OCI-LY7 (cell line): ENCODE data around the gene SUSD5. TPM values are rescaled to one million over a fixed set of nuclear protein-coding genes. Genes with fewer than 3 reads are reported as not detected.

Experiments
- BruUV-seq: library from RNA; stranded (reverse); fragments of 400-500 nt; replicated peaks from 2 replicates; lab custom pipeline; 2021; lab: Mats Ljungman, UMichigan
- CTCF ChIA-PET: fragments of 300-600 bp; sonication (Branson Sonifier 250); formaldehyde crosslinking; loops from one replicate; lab custom pipeline; 2022; ENCODE audit warnings: antibody characterized with exemption; ENCODE audit not compliant: unreplicated experiment; lab: Charles Lee
- POLR2A ChIA-PET: fragments of 300-600 bp; sonication (Branson Sonifier 250); formaldehyde crosslinking; loops from one replicate; lab custom pipeline; 2022; ENCODE audit warnings: antibody characterized with exemption; lab: Charles Lee
- DNase-seq: peaks from one replicate; pipeline ENCODE4 v3.0.0-alpha.2; 2015; ENCODE audit warnings: low spot score
- H2AFZ ChIP-seq: fragments of 200-600 bp; sonication (generic), shearing (Covaris generic); 2 replicates; pipeline ENCODE4 v1.6.1; 2014; ENCODE audit warnings: mild to moderate bottlenecking, antibody characterized with exemption, low read length, moderate library complexity
- H3K27ac ChIP-seq: fragments of 200-600 bp; sonication (generic); 2 replicates; pipeline ENCODE4 v1.5.1; 2014; ENCODE audit warnings: mixed run types, low read depth, mild to moderate bottlenecking, moderate library complexity, low read length, inconsistent platforms; ENCODE audit not compliant: poor library complexity, severe bottlenecking
- H3K36me3 ChIP-seq: fragments of 200-600 bp; sonication (generic); 2 replicates; pipeline ENCODE4 v1.6.1; 2014; ENCODE audit warnings: mild to moderate bottlenecking, antibody characterized with exemption, low read length, moderate library complexity, mixed read lengths; ENCODE audit not compliant: insufficient read depth
- H3K4me1 ChIP-seq: fragments of 200-600 bp; sonication (generic); 2 replicates; pipeline ENCODE4 v1.5.1; 2014; ENCODE audit warnings: mild to moderate bottlenecking, low read length; ENCODE audit not compliant: insufficient read depth, poor library complexity, severe bottlenecking
- H3K4me2 ChIP-seq: fragments of 200-600 bp; sonication (generic); 2 replicates; pipeline ENCODE4 v1.6.1; 2014; ENCODE audit warnings: mild to moderate bottlenecking, low read length
- H3K4me3 ChIP-seq: fragments of 200-600 bp; sonication (generic); 2 replicates; pipeline ENCODE4 v1.5.1; 2014; ENCODE audit warnings: mild to moderate bottlenecking, low read depth, low read length; ENCODE audit not compliant: poor library complexity, severe bottlenecking
- H3K79me2 ChIP-seq: fragments of 200-600 bp; sonication (generic); 2 replicates; pipeline ENCODE4 v1.6.1; 2016; ENCODE audit warnings: low read depth, mild to moderate bottlenecking, low read length, moderate library complexity, mixed read lengths; ENCODE audit not compliant: insufficient read depth
- H3K9me2 ChIP-seq: fragments of 200-600 bp; sonication (generic); 2 replicates; pipeline ENCODE4 v1.6.1; 2016; ENCODE audit warnings: mild to moderate bottlenecking, low read length, mixed read lengths; ENCODE audit not compliant: insufficient read depth
- H3K9me3 ChIP-seq: fragments of 200-600 bp; sonication (generic); 2 replicates; pipeline ENCODE4 v1.6.1; 2014; ENCODE audit warnings: mild to moderate bottlenecking, mixed run types, low read length, mixed read lengths
- H4K20me1 ChIP-seq: fragments of 200-600 bp; sonication (generic); 2 replicates; pipeline ENCODE4 v1.6.1; 2014; ENCODE audit warnings: mild to moderate bottlenecking, antibody characterized with exemption, low read length, moderate library complexity, mixed read lengths; ENCODE audit not compliant: insufficient read depth
- EZH2phosphoT487 ChIP-seq: fragments of 200-600 bp; sonication (generic); IDR thresholded peaks from 2 replicates; pipeline ENCODE4 v1.6.1; 2018; ENCODE audit warnings: low read depth, borderline replicate concordance, mild to moderate bottlenecking, mixed run types, antibody characterized with exemption, low read length, moderate library complexity, mixed read lengths
- intact Hi-C: fragments of 100-400 bp; cut with micrococcal nuclease; formaldehyde crosslinking; loops from one replicate; pipeline ENCODE4 v1.10.0; 2022; ENCODE audit not compliant: unreplicated experiment
- total RNA-seq, 2 experiments: library from RNA; depleted of rRNA in 1 of 2; stranded (reverse); fragments of >200 nt in 1 of 2; shearing (Covaris generic) in 1 of 2; gene quantifications; 2 replicates each; pipeline ENCODE4 v1.2.3, GENCODE V29; 2014 to 2022
- TF ChIP-seq, protein P1 (sequence below): fragments of 200-600 bp; sonication (generic); conservative IDR thresholded peaks from 2 replicates; pipeline ENCODE4 v1.5.1; 2014; ENCODE audit warnings: mild to moderate bottlenecking, antibody characterized with exemption, low read length, moderate library complexity, mixed read lengths

Gene SUSD5
- total RNA-seq, 2 experiments from 2014 or later, result not detected

DNA sequence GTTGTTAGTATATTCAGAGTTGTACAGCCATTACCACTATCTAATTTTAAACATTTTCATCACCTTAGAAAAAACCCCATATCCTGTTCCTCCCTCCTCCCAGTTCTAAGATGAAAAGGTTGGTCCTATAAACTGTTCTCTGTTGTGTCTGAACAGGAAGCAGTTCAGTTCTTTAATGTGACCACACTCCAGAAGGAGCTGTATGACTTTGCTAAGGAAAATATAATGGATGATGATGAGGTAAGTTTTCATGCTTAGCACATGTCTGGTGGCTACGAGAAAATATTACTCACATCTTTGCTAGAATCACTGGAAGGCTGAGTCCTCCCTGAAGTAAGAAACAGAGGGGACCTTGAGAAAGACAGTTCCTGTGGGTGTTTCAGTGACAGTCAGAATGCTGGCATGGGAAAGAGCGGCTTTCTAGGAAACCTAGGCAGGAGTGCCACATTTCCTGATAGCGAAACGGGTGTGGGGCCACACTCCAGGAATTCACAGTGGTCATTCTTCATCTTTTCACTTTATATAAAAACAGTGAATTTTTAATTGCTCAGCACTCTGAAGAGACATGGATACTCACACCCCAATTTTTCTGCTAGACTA is 84.5 kb downstream of the SUSD5 start:
- Histone ChIP-seq H3K36me3 (peaks cover 60% of the 10 kb centered on the region), H3K4me2 (no peak overlapping the region), H3K4me3 (no peak overlapping the region), H3K4me1 (no peaks in the 10 kb centered on the region), H3K27ac (no peak overlapping the region), H4K20me1 (no peaks in the 10 kb centered on the region), H3K9me2 (no peaks in the 10 kb centered on the region), H3K79me2 (no peaks in the 10 kb centered on the region), H3K9me3 (no peaks in the 10 kb centered on the region), H2AFZ (no peak overlapping the region)
- no peak for TF ChIP-seq EZH2phosphoT487
- TF ChIP-seq, protein P1, sequence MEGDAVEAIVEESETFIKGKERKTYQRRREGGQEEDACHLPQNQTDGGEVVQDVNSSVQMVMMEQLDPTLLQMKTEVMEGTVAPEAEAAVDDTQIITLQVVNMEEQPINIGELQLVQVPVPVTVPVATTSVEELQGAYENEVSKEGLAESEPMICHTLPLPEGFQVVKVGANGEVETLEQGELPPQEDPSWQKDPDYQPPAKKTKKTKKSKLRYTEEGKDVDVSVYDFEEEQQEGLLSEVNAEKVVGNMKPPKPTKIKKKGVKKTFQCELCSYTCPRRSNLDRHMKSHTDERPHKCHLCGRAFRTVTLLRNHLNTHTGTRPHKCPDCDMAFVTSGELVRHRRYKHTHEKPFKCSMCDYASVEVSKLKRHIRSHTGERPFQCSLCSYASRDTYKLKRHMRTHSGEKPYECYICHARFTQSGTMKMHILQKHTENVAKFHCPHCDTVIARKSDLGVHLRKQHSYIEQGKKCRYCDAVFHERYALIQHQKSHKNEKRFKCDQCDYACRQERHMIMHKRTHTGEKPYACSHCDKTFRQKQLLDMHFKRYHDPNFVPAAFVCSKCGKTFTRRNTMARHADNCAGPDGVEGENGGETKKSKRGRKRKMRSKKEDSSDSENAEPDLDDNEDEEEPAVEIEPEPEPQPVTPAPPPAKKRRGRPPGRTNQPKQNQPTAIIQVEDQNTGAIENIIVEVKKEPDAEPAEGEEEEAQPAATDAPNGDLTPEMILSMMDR, result no peak
- intact Hi-C loops, result no loop called here
- DNase-seq, result no peak
- ChIA-PET CTCF (no interaction called here), POLR2A (interaction anchor here (1.2 kb wide), 1 partner anchor 219 kb away, joined by 3 read pairs; no protein-coding TSS in a partner anchor)
- BruUV-seq, result no TSS peak

DNA sequence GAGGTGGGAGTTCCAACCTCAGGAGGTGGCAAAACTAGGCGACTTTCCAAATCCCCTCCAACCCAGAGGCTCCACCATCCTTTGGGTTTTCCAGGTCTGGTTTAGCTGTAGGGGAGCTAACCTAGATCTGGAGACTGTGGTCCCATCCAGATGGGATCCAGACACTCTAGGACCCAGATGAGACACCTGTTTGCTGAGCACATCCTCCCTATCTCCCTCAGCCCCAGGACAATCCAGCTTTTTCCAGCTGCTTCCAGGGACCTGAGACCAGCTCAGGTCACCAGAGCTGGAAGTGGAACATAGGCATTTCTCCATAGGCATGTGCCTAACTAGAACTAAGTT is 86.6 kb downstream of the SUSD5 start:
- H3K27ac ChIP-seq, result no peak overlapping the region
- H3K4me2 ChIP-seq, result no peak overlapping the region
- H3K4me1 ChIP-seq, result no peaks in the 10 kb centered on the region
- H3K79me2 ChIP-seq, result no peaks in the 10 kb centered on the region
- H3K9me2 ChIP-seq, result no peaks in the 10 kb centered on the region
- H2AFZ ChIP-seq, result no peak overlapping the region
- no peak overlapping the region for H3K4me3 ChIP-seq
- BruUV-seq, result no TSS peak
- H3K36me3 ChIP-seq, result peaks cover 52% of the 10 kb centered on the region
- no peaks in the 10 kb centered on the region for H4K20me1 ChIP-seq
- intact Hi-C loops, result no loop called here
- CTCF ChIA-PET, result interaction anchor here (0.6 to 1.3 kb wide), 3 partner anchors 64 to 655 kb away, joined by 3 to 4 read pairs (median 4); no protein-coding TSS in a partner anchor
- POLR2A ChIA-PET, result interaction anchor here (0.8 to 1.1 kb wide), 3 partner anchors 12 to 34 kb away, joined by 3 to 4 read pairs (median 3); no protein-coding TSS in a partner anchor
- H3K9me3 ChIP-seq, result no peaks in the 10 kb centered on the region
- DNase-seq, result no peak
- TF ChIP-seq, protein P1, result no peak
- no peak for TF ChIP-seq EZH2phosphoT487
